GM23338 (cell line): ENCODE results near the gene KCNJ18. TPM values are rescaled to one million over a fixed set of nuclear protein-coding genes. Genes with fewer than 3 reads are reported as not detected.
"Not testable (repeated sequence)": the region's sequence is repeated elsewhere in the genome, so short reads cannot be mapped to it uniquely, and the experiment has no call there.

Experiments
- ATAC-seq: fragments of 200-7000 bp; cut with Tn5 transposase; 3 replicates; pipeline ENCODE4 v1.9.1; 2020
- DNase-seq: peaks from one replicate; pipeline ENCODE4 v3.0.0-alpha.2; 2015; ENCODE audit warnings: low spot score
- H2AFZ ChIP-seq: fragments of 200-600 bp; sonication (generic); 2 replicates; pipeline ENCODE4 v1.8.0; 2016; ENCODE audit warnings: antibody characterized with exemption, mild to moderate bottlenecking, moderate library complexity
- H3F3A ChIP-seq: fragments of 200-600 bp; sonication (generic); replicated peaks from 2 replicates; pipeline ENCODE4 v1.8.0; 2017; ENCODE audit warnings: antibody characterized with exemption, mixed run types, low read depth
- H3K27ac ChIP-seq: fragments of 200-600 bp; sonication (generic); 2 replicates; pipeline ENCODE4 v1.6.1; 2016; ENCODE audit warnings: low read depth
- H3K27me3 ChIP-seq: fragments of 200-600 bp; sonication (generic); 2 replicates; pipeline ENCODE4 v1.8.0; 2016; ENCODE audit warnings: mild to moderate bottlenecking, mixed run types, moderate library complexity; ENCODE audit not compliant: insufficient read depth
- H3K36me3 ChIP-seq: fragments of 200-600 bp; sonication (generic); 2 replicates; pipeline ENCODE4 v1.8.0; 2016; ENCODE audit warnings: mild to moderate bottlenecking; ENCODE audit not compliant: insufficient read depth
- H3K4me1 ChIP-seq: fragments of 200-600 bp; sonication (generic); 2 replicates; pipeline ENCODE4 v1.8.0; 2016; ENCODE audit warnings: mild to moderate bottlenecking, moderate library complexity; ENCODE audit not compliant: insufficient read depth
- H3K4me2 ChIP-seq: fragments of 200-600 bp; sonication (generic); 2 replicates; pipeline ENCODE4 v1.7.1; 2017; ENCODE audit warnings: mixed run types
- H3K4me3 ChIP-seq: fragments of 200-600 bp; sonication (generic); 2 replicates; pipeline ENCODE4 v1.6.1; 2016; ENCODE audit warnings: mixed run types
- H3K79me2 ChIP-seq: fragments of 200-600 bp; sonication (generic); replicated peaks from 2 replicates; pipeline ENCODE4 v1.8.0; 2017; ENCODE audit warnings: mild to moderate bottlenecking; ENCODE audit not compliant: insufficient read depth
- H3K9me2 ChIP-seq: fragments of 200-600 bp; sonication (generic); 2 replicates; pipeline ENCODE4 v1.8.0; 2017; ENCODE audit not compliant: insufficient read depth
- H4K20me1 ChIP-seq: fragments of 200-600 bp; sonication (generic); replicated peaks from 2 replicates; pipeline ENCODE4 v1.8.0; 2017; ENCODE audit warnings: mild to moderate bottlenecking; ENCODE audit not compliant: insufficient read depth
- H3K27ac Mint-ChIP-seq: 2 replicates; pipeline ENCODE4 v1.8.0; 2020; ENCODE audit warnings: inconsistent platforms, mild to moderate bottlenecking, moderate library complexity, mixed read lengths
- H3K27me3 Mint-ChIP-seq: 3 replicates; pipeline ENCODE4 v1.8.0; 2022; ENCODE audit warnings: low read depth, mild to moderate bottlenecking, moderate library complexity, mixed read lengths, inconsistent platforms; ENCODE audit not compliant: insufficient read depth, poor library complexity
- H3K36me3 Mint-ChIP-seq: 3 replicates; pipeline ENCODE4 v1.8.0; 2021; ENCODE audit warnings: low read depth, mild to moderate bottlenecking, inconsistent platforms, moderate library complexity, mixed read lengths
- H3K4me1 Mint-ChIP-seq: 3 replicates; pipeline ENCODE4 v1.8.0; 2020; ENCODE audit warnings: mild to moderate bottlenecking, inconsistent platforms, mixed read lengths
- H3K4me3 Mint-ChIP-seq: 3 replicates; pipeline ENCODE4 v1.8.0; 2021; ENCODE audit warnings: moderate library complexity, mild to moderate bottlenecking, inconsistent platforms, mixed read lengths
- H3K9me3 Mint-ChIP-seq: 3 replicates; pipeline ENCODE4 v1.8.0; 2020; ENCODE audit warnings: moderate library complexity, mild to moderate bottlenecking, inconsistent platforms, mixed read lengths
- polyA plus RNA-seq: library from polyadenylated mRNA; unstranded; fragments of >200 nt; fragmentation: Nextera tagmentation; extraction: Ambion mirVana; gene quantifications from 2 replicates; pipeline ENCODE4 v1.2.1, GENCODE V29; 2016
- total RNA-seq: library from RNA; depleted of rRNA; stranded (reverse); fragments of >200 nt; shearing (Covaris generic); gene quantifications from 2 replicates; pipeline ENCODE4 v1.2.3, GENCODE V29; 2014

Gene KCNJ18
- total and polyA plus RNA-seq, 2 experiments from 2014 or later: not detected

- H3K4me3 Mint-ChIP-seq, H3K27ac ChIP-seq, H3K4me2 ChIP-seq, H3K4me1 ChIP-seq, H3K79me2 ChIP-seq, H4K20me1 ChIP-seq, H3K27me3 ChIP-seq, H3K36me3 ChIP-seq, H3K27ac Mint-ChIP-seq, H3K4me3 ChIP-seq, H2AFZ ChIP-seq, H3F3A ChIP-seq, H3K9me2 ChIP-seq, ATAC-seq, H3K27me3 Mint-ChIP-seq, H3K4me1 Mint-ChIP-seq, DNase-seq: not testable (repeated sequence)
- Mint-ChIP-seq H3K9me3 (peaks cover 89% of the 10 kb centered on the region), H3K36me3 (peaks cover 36% of the 10 kb centered on the region)
These were observed 41.6 kb downstream of the KCNJ18 start for GRCh38 chr17:21733931-21734330.

- not testable (repeated sequence) for H3K4me1 Mint-ChIP-seq, DNase-seq, H3K9me2 ChIP-seq, H3K27ac Mint-ChIP-seq, H2AFZ ChIP-seq, ATAC-seq, H3K27me3 ChIP-seq, H3K36me3 ChIP-seq, H3K27me3 Mint-ChIP-seq, H4K20me1 ChIP-seq, H3K4me1 ChIP-seq, H3K79me2 ChIP-seq, H3K4me3 Mint-ChIP-seq, H3K4me2 ChIP-seq, H3F3A ChIP-seq, H3K27ac ChIP-seq, H3K4me3 ChIP-seq
- Mint-ChIP-seq H3K9me3 (peaks cover 82% of the 10 kb centered on the region), H3K36me3 (peaks cover 37% of the 10 kb centered on the region)
These were observed 43.5 kb downstream of the KCNJ18 start for GRCh38 chr17:21735814-21736213.

- peaks cover 71% of the 10 kb centered on the region for H3K9me3 Mint-ChIP-seq
- not testable (repeated sequence) for H3K4me3 Mint-ChIP-seq, H3K4me1 Mint-ChIP-seq, H3K9me2 ChIP-seq, DNase-seq, H3K27ac ChIP-seq, H3K79me2 ChIP-seq, H3K27me3 ChIP-seq, H3K4me1 ChIP-seq, H3K27ac Mint-ChIP-seq, H3K27me3 Mint-ChIP-seq, H4K20me1 ChIP-seq, H3K4me2 ChIP-seq, H2AFZ ChIP-seq, H3F3A ChIP-seq, ATAC-seq, H3K4me3 ChIP-seq, H3K36me3 ChIP-seq
- H3K36me3 Mint-ChIP-seq: peaks cover 29% of the 10 kb centered on the region
These were observed 44.8 kb downstream of the KCNJ18 start for GRCh38 chr17:21737015-21737580.

- not testable (repeated sequence) for ATAC-seq, H3K4me2 ChIP-seq, H3K9me2 ChIP-seq, H4K20me1 ChIP-seq, H3K79me2 ChIP-seq, H3K4me3 ChIP-seq, H3F3A ChIP-seq, H3K4me3 Mint-ChIP-seq, H3K4me1 ChIP-seq, H3K27me3 Mint-ChIP-seq, H3K27ac ChIP-seq, DNase-seq, H3K27ac Mint-ChIP-seq, H2AFZ ChIP-seq, H3K27me3 ChIP-seq, H3K4me1 Mint-ChIP-seq, H3K36me3 ChIP-seq
- peaks cover 63% of the 10 kb centered on the region for H3K9me3 Mint-ChIP-seq
- peaks cover 28% of the 10 kb centered on the region for H3K36me3 Mint-ChIP-seq
These were observed 45.9 kb downstream of the KCNJ18 start for GRCh38 chr17:21738241-21738640.

- Mint-ChIP-seq H3K36me3 (peaks cover 25% of the 10 kb centered on the region), H3K9me3 (peaks cover 59% of the 10 kb centered on the region)
- not testable (repeated sequence) for H3K79me2 ChIP-seq, H3K36me3 ChIP-seq, H3K27me3 Mint-ChIP-seq, H3K27me3 ChIP-seq, ATAC-seq, H3K4me3 ChIP-seq, H3K4me2 ChIP-seq, H3K9me2 ChIP-seq, H3K4me1 ChIP-seq, H2AFZ ChIP-seq, H3K4me3 Mint-ChIP-seq, H3K27ac ChIP-seq, H4K20me1 ChIP-seq, H3K27ac Mint-ChIP-seq, H3F3A ChIP-seq, DNase-seq, H3K4me1 Mint-ChIP-seq
These were observed 46.7 kb downstream of the KCNJ18 start for GRCh38 chr17:21738877-21739474.

- H3K4me1 ChIP-seq, H3K9me2 ChIP-seq, H3K4me1 Mint-ChIP-seq, H3K27me3 Mint-ChIP-seq, H3K27ac Mint-ChIP-seq, H4K20me1 ChIP-seq, H3K4me3 ChIP-seq, ATAC-seq, DNase-seq, H2AFZ ChIP-seq, H3K27ac ChIP-seq, H3F3A ChIP-seq, H3K4me2 ChIP-seq, H3K36me3 ChIP-seq, H3K4me3 Mint-ChIP-seq, H3K79me2 ChIP-seq, H3K27me3 ChIP-seq: not testable (repeated sequence)
- Mint-ChIP-seq H3K36me3 (peaks cover 21% of the 10 kb centered on the region), H3K9me3 (peaks cover 57% of the 10 kb centered on the region)
These were observed 47.2 kb downstream of the KCNJ18 start for GRCh38 chr17:21739485-21739884.
